HCEC 1CT (cell line): ENCODE results near the gene PSMA1.
"Not testable (repeated sequence)": the region's sequence is repeated elsewhere in the genome, so short reads cannot be mapped to it uniquely, and the experiment has no call there.

ENCODE experiments used
- DNase-seq: peaks from one replicate; pipeline ENCODE4 v3.0.0-alpha.2; 2017

PSMA1 gene

GRCh38 chr11:14519917-14520746 is at the start of gene PSMA1:
Gene PSMA1, minus strand, starts transcription at chr11:14520386. Its CDS starts 87 bp downstream, at chr11:14520299.
- DNase-seq, result peak; percentile 97

- not testable (repeated sequence) for DNase-seq
Observed at GRCh38 chr11:14569516-14569915, 49.3 kb upstream of the PSMA1 start.

- DNase-seq, result no peak
Observed at GRCh38 chr11:14567064-14567651, 47.0 kb upstream of the PSMA1 start.

- DNase-seq, result no peak
Observed at GRCh38 chr11:14566331-14567063, 46.3 kb upstream of the PSMA1 start.

- DNase-seq, result no peak
Observed at GRCh38 chr11:14565845-14566244, 45.7 kb upstream of the PSMA1 start.

DNA sequence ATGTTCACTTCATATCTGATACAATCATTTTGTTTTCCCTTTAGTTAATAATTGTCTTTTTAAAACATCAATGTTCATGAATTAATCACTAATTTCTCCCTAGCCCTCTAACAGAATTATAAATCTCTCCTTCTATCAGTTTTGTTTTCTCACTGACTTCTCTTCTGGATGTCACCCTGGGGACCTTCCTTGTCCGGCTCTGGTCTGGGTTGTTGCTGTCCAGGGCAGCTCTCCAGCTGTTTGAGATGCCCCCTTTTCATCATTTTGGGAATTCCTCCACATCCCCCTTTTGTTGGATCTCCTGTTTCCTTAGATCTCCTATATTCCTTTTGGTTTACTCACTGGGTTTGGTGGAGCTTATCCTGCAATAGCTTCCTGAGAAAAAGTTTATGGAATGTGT is 35.6 kb upstream of the PSMA1 start:
- no peak for DNase-seq

GRCh38 chr11:14554959-14555358 is 34.8 kb upstream of the PSMA1 start:
- DNase-seq, result peak; percentile 1

DNA sequence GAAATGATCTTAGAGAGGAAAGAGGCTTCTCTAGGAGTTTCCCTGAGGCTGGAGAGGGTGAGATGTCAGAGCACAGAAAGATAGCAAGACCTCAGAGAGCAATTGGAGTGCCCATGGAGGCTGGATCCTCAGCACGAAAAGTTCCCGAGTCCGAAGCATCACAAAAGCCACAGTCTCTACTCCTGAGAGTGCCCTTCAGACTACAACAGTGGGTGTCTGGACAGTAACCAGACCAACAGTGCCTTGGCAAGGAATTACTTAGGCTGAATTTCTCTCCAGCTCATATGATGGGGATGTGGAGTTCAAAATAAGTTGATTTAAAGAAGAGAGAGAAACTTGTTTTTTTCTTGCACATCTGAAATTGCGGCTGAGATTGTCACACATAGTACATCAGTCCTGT is 31.9 kb upstream of the PSMA1 start:
- no peak for DNase-seq

DNA sequence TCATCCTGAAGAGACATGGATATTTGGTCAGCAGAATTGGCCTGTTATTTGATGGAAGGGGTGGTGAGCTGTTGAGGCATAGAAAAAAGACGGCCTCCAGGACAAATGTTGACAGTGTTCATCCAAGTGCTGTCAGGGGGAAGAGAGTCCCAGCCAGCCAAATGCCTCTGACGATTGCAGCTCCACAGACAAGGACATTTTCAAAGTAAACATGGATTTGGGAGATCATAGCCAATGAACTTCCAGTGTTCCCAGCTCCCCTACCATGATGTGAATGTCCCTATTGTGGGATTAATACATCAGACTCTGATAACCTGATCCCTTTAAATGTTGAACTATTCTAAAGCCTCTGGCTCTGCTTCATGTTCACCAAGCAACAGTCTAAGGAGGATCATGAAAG is 31.2 kb upstream of the PSMA1 start:
- DNase-seq, result no peak

GRCh38 chr11:14549891-14550290 is 29.7 kb upstream of the PSMA1 start:
- no peak for DNase-seq

DNA sequence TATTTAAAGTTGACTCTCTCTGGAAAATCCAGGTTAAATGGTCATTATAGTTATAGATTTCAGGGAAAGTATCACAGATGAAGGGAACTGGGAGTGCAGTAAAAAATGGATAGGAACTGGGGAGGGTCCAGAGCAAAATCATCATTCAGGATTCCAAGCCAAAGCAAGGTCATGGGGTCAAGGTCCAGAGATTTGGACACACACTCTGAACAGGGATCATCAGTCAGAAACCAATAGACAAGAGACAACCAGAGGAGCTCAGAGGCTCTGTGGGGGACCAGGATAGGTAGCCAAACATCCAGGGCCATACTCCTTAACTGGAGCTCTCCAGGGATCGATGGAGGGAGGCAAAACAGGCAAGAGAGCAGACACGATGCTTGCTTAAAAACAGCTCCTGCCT is 27.3 kb upstream of the PSMA1 start:
- DNase-seq, result no peak

DNA sequence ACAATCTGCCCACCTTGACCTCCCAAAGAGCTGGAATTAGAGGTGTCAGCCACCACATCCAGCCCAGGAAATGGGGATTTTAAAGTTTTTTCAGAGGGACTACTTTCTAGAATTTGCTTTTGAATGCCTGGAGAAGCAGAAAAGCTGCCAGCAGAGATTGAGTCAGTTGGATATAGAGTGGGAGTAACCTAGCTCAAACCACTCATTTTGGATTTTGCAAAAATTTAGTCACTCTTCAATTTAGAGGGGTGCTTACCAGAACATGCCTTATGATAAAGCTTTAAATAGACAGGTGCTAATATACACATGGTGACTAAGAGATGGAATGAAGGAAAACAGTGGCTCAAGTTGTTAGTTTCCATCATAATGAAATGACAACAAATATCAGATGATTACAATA is 26.5 kb upstream of the PSMA1 start:
- DNase-seq, result no peak

GRCh38 chr11:14544611-14545010 is 24.4 kb upstream of the PSMA1 start:
- DNase-seq, result peak; percentile 65

GRCh38 chr11:14543260-14543659 is 23.1 kb upstream of the PSMA1 start:
- DNase-seq, result no peak

- DNase-seq, result no peak
Observed at GRCh38 chr11:14542324-14542723, 22.1 kb upstream of the PSMA1 start.

DNA sequence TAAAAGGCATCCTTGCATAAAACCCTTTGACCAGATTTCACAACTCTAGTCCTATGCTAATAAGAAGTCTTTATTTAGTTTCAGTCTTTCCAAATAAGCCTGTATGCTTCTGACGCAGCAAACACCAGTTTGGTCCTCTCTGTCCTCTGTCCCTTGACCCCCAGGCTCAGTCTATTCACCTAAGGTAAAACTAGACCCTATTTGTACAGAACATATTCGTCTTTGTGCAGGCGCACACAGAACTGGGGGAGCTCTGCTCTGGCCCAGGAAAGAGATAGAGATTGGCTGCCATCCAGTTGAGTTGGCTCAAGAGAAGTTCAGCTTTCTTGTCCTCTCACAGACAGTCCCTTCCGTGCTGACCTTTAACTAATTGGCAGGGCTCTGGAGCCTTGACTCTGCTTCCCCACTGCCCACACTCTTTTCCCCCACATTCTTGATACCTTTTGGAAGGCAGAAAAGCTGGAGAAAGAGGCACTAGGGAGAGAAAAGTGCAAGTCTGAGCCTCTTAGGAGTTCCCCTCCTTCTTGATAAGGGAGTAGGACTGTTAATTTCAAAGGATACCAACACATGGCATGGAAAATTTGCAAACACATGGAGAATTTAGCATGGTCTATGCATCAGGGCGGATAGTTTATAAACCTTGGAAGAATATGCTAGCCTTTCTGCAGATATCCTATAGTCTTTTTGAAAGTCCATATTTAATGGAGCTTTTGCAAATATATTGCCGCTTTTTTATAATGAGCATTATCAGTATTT is 21.2 kb upstream of the PSMA1 start:
- no peak for DNase-seq

GRCh38 chr11:14539982-14540421 is 19.8 kb upstream of the PSMA1 start:
- DNase-seq, result no peak

DNA sequence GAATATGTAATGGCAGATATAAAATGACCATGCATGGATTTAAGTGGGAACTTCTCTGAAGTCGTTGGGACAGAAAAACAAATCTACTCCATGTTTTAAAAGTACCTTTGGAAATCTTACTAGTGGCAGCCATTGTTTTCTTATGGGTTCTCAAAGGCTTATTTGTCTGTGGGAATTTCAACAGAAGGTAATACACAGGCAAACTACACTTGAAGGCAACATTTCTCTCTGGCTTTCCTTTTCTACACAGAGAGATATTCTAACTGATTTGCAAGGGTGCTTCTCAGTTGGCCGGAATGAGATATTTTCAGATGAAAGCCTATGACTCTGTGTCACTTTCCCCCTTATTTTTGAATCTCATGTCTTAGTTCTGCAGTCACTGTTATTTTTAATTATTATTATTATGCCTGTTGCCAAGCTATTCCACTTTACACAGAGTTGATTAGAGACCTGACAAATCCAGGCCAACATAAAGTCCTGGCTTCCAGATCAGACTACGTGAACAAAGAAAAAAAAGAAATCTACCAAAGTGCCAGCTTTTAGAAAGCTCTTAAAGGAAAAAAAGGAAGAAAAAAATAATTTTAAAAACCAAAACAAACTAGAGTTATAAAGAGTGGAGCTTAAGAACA is 18.9 kb upstream of the PSMA1 start:
- no peak for DNase-seq

GRCh38 chr11:14538271-14538925 is 18.2 kb upstream of the PSMA1 start:
- DNase-seq, result no peak

DNA sequence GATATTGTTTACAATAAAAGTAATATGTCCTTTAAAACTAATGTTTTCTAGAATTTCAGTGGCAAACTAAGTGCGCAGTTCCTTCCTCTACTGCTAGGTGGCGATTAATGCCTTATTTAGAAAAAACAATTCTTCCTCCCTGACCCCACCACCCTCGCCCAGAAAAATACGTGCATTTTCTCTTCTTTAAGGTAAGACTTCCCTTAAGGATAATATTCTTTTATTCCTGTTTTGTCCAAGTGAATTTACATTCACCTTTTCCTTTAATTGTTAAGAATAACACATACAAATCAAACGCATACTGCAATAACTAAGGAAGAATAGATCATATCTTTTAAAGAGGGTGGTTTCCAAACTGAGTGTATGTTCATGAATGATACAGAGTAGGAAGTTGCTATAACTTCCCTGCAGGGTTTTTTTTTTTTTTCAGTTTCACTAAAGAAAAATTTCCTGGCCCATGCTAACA is 17.0 kb upstream of the PSMA1 start:
- peak; percentile 5 for DNase-seq

DNA sequence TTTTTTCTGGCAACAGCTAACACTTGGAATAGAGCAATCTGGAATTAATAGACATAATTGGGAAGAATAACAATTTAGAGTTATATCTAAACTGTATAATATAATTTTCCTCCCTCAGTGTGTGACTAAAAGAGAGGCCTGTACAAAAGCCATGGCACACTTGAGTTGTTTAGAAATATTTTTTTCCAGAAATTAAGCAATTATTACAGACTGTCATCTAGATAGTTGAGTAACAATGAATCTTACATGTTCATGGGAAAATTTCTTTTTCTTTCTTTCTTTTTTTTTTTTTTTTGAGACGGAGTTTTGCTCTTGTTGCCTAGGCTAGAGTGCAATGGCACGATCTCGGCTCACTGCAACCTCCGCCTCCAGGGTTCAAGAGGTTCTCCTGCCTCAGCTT is 15.0 kb upstream of the PSMA1 start:
- DNase-seq, result not testable (repeated sequence)

- DNase-seq, result no peak
Observed at GRCh38 chr11:14529951-14530350, 9.8 kb upstream of the PSMA1 start.
